GM12874 (cell line): Measurements from ENCODE around the gene NTF3.

Experiments used
- CTCF ChIP-seq: IDR thresholded peaks from 2 replicates; pipeline ENCODE4 v1.5.1; 2011; ENCODE audit warnings: low read depth, mild to moderate bottlenecking, control low read depth, low read length, moderate library complexity; ENCODE audit not compliant: insufficient read depth

The NTF3 gene

GRCh38 chr12:5476356-5476755 is 44.4 kb downstream of the NTF3 start:
- no peak for TF ChIP-seq CTCF

- no peak for TF ChIP-seq CTCF
Observed at GRCh38 chr12:5478081-5478706, 46.3 kb downstream of the NTF3 start.

DNA sequence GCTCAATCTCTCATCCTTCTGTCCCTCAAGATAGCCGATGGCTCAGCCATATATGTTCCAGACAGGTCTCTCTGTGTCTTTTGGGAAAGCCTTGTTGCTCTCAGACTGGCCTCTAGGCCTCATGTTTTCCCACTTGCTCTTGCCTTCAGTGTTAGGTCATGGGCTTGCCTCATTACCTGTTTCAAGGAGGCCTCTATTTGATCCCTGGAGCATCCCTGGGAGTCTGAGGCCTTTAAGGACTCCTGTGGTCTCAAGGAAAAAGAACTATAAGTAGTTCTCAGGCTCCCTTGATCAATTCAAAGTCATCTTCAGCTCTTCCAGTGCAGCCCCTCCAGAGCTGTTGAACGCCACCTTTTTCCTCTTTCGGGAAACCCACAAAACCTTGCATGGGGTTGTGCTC is 47.9 kb downstream of the NTF3 start:
- no peak for TF ChIP-seq CTCF

- no peak for TF ChIP-seq CTCF
Observed at GRCh38 chr12:5480218-5480937, 48.5 kb downstream of the NTF3 start.

- TF ChIP-seq CTCF = no peak
Observed at GRCh38 chr12:5480938-5481303, 49.0 kb downstream of the NTF3 start.

DNA sequence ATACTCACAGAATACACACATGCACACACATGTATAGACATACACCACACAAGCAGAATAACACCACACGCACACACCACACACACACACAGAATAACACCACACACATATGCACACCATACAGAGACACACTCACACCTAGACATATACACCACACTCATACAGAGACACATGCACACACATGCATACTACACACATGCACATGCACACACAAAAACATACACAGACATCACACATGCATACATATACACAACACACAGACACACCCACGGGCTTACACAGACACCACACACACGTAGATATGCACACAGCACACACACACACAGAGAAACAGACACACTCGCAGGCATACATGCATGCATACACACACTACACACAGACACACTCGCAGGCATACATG is 49.7 kb downstream of the NTF3 start:
- no peak for TF ChIP-seq CTCF

- no peak for TF ChIP-seq CTCF
Observed at GRCh38 chr12:5484426-5484825, 52.5 kb downstream of the NTF3 start.
